Keratinocyte (primary cell): ENCODE data around the gene S100A14. TPM values are rescaled to one million over a fixed set of nuclear protein-coding genes. Genes with fewer than 3 reads are reported as not detected.

ENCODE experiments used
- DNase-seq: peaks from one replicate; pipeline ENCODE4 v3.0.0-alpha.2; 2011; ENCODE audit warnings: low read depth, missing footprints, low spot score
- FAIRE-seq: peaks from 2 replicates; lab custom pipeline; 2011; peaks lifted over from hg19 to GRCh38; lab: Jason Lieb, UNC
- H2AFZ ChIP-seq: 2 replicates; pipeline ENCODE4 v1.6.0; 2012; ENCODE audit warnings: low read length, control low read depth, inconsistent platforms; ENCODE audit not compliant: control insufficient read depth
- H3K27ac ChIP-seq: 2 replicates; pipeline ENCODE4 v1.5.1; 2011; ENCODE audit warnings: low read length; ENCODE audit not compliant: control insufficient read depth, insufficient read depth
- H3K27me3 ChIP-seq: 3 replicates; pipeline ENCODE4 v1.6.0; 2011; ENCODE audit warnings: low read length; ENCODE audit not compliant: control insufficient read depth, insufficient read depth; ENCODE audit errors: extremely low read depth
- H3K36me3 ChIP-seq, 2 experiments: 2 replicates in 1 of 2; 3 replicates in 1 of 2; pipeline ENCODE4 v1.5.1; 2011; ENCODE audit warnings: low read length in 2 of 2, mild to moderate bottlenecking in 1 of 2; ENCODE audit not compliant: control insufficient read depth in 2 of 2, insufficient read depth in 2 of 2; ENCODE audit errors: extremely low read depth in 1 of 2
- H3K4me1 ChIP-seq: 3 replicates; pipeline ENCODE4 v1.5.1; 2011; ENCODE audit warnings: low read length; ENCODE audit not compliant: control insufficient read depth, insufficient read depth; ENCODE audit errors: extremely low read depth
- H3K4me2 ChIP-seq: 3 replicates; pipeline ENCODE4 v1.6.0; 2011; ENCODE audit warnings: low read depth, low read length; ENCODE audit not compliant: control insufficient read depth, insufficient read depth; ENCODE audit errors: extremely low read depth
- H3K4me3 ChIP-seq, 3 experiments: fragments of 200-600 bp in 1 of 3; sonication (generic) in 1 of 3; 2 replicates in 2 of 3; 3 replicates in 1 of 3; pipeline ENCODE4 v1.5.1; 2011 to 2016; ENCODE audit warnings: low read length in 3 of 3, mild to moderate bottlenecking in 3 of 3, control low read depth in 2 of 3, inconsistent platforms in 1 of 3, low read depth in 1 of 3, mixed read lengths in 1 of 3, mixed run types in 1 of 3, moderate library complexity in 1 of 3; ENCODE audit not compliant: control insufficient read depth in 2 of 3, insufficient read depth in 2 of 3; ENCODE audit errors: extremely low read depth in 1 of 3
- H3K79me2 ChIP-seq: 2 replicates; pipeline ENCODE4 v1.6.0; 2012; ENCODE audit warnings: low read length; ENCODE audit not compliant: control insufficient read depth, insufficient read depth
- H3K9ac ChIP-seq: 3 replicates; pipeline ENCODE4 v1.6.0; 2011; ENCODE audit warnings: low read length; ENCODE audit not compliant: control insufficient read depth, insufficient read depth; ENCODE audit errors: extremely low read depth
- H3K9me1 ChIP-seq: 3 replicates; pipeline ENCODE4 v1.6.0; 2011; ENCODE audit warnings: low read length; ENCODE audit not compliant: control insufficient read depth, insufficient read depth; ENCODE audit errors: extremely low read depth
- H3K9me3 ChIP-seq: 2 replicates; pipeline ENCODE4 v1.5.1; 2012; ENCODE audit warnings: low read depth, low read length; ENCODE audit not compliant: control insufficient read depth
- H4K20me1 ChIP-seq: 3 replicates; pipeline ENCODE4 v1.6.0; 2011; ENCODE audit warnings: low read length; ENCODE audit not compliant: control insufficient read depth, insufficient read depth; ENCODE audit errors: extremely low read depth
- CTCF ChIP-seq, 3 experiments: IDR thresholded peaks in 1 of 3; conservative IDR thresholded peaks in 1 of 3; optimal IDR thresholded peaks in 1 of 3; 2 replicates in 2 of 3; 3 replicates in 1 of 3; pipeline versions ENCODE3 to v1.5.1; 2011; ENCODE audit warnings: low read length in 3 of 3, mild to moderate bottlenecking in 3 of 3, moderate library complexity in 2 of 3, control low read depth in 1 of 3, inconsistent platforms in 1 of 3; ENCODE audit not compliant: insufficient read depth in 2 of 3; ENCODE audit errors: extremely low read depth in 1 of 3
- EZH2 ChIP-seq: IDR thresholded peaks from one replicate; pipeline ENCODE4 v1.6.1; 2012; ENCODE audit warnings: inconsistent platforms, mild to moderate bottlenecking, low read length, moderate library complexity
- dilution Hi-C: fragments of 300-500 bp; cut with MboI; formaldehyde crosslinking; loops from one replicate; pipeline ENCODE4 v1.7.0; 2020; ENCODE audit warnings: low sequenced_read_pairs; ENCODE audit not compliant: extremely low pct_ligation_motif_present
- polyA plus RNA-seq, 5 experiments: library from polyadenylated mRNA; depleted of rRNA in 3 of 5; stranded (reverse) in 3 of 5; stranded (forward) in 1 of 5; unstranded in 1 of 5; fragments of >200 nt; gene quantifications; 1 replicate in 1 of 5; 2 replicates in 3 of 5; 3 replicates in 1 of 5; pipeline versions ENCODE4 v1.2.1 to v1.2.3, GENCODE V29; 2011 to 2012; ENCODE audit warnings: missing spikeins in 2 of 5, low read depth in 1 of 5, low replicate concordance in 1 of 5

S100A14 gene
- polyA plus RNA-seq, 1 donor (not counting 4 experiments of a cell fraction or from before 2014, with no cell fraction given) = 1,394 TPM

- FAIRE-seq (peak; percentile 79), DNase-seq (no peak)
- Histone ChIP-seq H3K79me2 (peaks cover 71% of the 10 kb centered on the region), H3K4me2 (peak overlapping the region; percentile 98), H3K4me3 (peak overlapping the region; percentile 55 to 98 (median 90)), H3K9me1 (no peaks in the 10 kb centered on the region), H3K9ac (peak overlapping the region; percentile 99), H4K20me1 (peaks cover 3% of the 10 kb centered on the region), H3K36me3 (peaks cover 29 to 62% of the 10 kb centered on the region in 2 experiments), H2AFZ (no peak overlapping the region), H3K4me1 (peaks cover 42% of the 10 kb centered on the region), H3K9me3 (no peaks in the 10 kb centered on the region), H3K27ac (peak overlapping the region; percentile 81), H3K27me3 (no peaks in the 10 kb centered on the region)
- dilution Hi-C loops = no loop called here
- TF ChIP-seq CTCF (optimal IDR thresholded peaks at IDR 0.05 in 1 of 3, IDR thresholded peaks at IDR 0.05 in 1 of 3, conservative IDR thresholded peaks at IDR 0.05 in 1 of 3; ENCODE audit: extremely low read depth in 1 of 3, insufficient read depth in 2 of 3, low read length in 3 of 3) = no peak
- no peak for TF ChIP-seq EZH2
Measured at GRCh38 chr1:153610334-153610733, 5.8 kb downstream of the S100A14 start.

DNA sequence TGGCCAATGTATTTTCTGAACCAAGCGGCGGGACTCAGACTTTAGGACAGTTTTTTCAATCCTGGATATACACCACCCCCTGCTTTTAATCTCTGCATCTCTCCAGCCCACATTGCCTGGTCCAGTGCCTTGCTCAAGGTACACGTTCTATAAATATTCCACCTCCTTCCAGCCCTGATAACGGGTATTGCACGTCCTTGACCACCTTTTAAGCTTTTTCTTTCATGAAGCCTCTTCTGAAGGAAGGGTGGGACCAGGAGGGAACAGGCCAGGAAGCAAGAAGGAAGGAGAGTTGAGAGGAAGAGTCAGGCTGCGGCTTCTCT is 6.6 kb downstream of the S100A14 start:
- H3K27ac ChIP-seq = peak overlapping the region; percentile 81
- peaks cover 5% of the 10 kb centered on the region for H4K20me1 ChIP-seq
- peak overlapping the region; percentile 99 for H3K9ac ChIP-seq
- peaks cover 27 to 56% of the 10 kb centered on the region in 2 experiments for H3K36me3 ChIP-seq
- peaks cover 63% of the 10 kb centered on the region for H3K79me2 ChIP-seq
- DNase-seq (no peak), FAIRE-seq (no peak)
- H3K4me1 ChIP-seq = peaks cover 41% of the 10 kb centered on the region
- no peaks in the 10 kb centered on the region for H3K9me1 ChIP-seq
- TF ChIP-seq EZH2 (no peak), CTCF (optimal IDR thresholded peaks at IDR 0.05 in 1 of 3, IDR thresholded peaks at IDR 0.05 in 1 of 3, conservative IDR thresholded peaks at IDR 0.05 in 1 of 3; ENCODE audit: extremely low read depth in 1 of 3, insufficient read depth in 2 of 3, low read length in 3 of 3) (no peak)
- no peaks in the 10 kb centered on the region for H3K27me3 ChIP-seq
- H3K4me2 ChIP-seq = peak overlapping the region; percentile 98
- no peaks in the 10 kb centered on the region for H3K9me3 ChIP-seq
- peak overlapping the region; percentile 55 to 98 (median 90) for H3K4me3 ChIP-seq
- no peak overlapping the region for H2AFZ ChIP-seq
- dilution Hi-C loops = no loop called here
